HG03469 (cell line): ENCODE data around the gene PRKCB.
"Not testable (repeated sequence)": the region's sequence is repeated elsewhere in the genome, so short reads cannot be mapped to it uniquely, and the experiment has no call there.

ENCODE experiments used
- ATAC-seq: cut with Tn5 transposase; IDR thresholded peaks from one replicate; pipeline ENCODE4 v1.9.1; 2021; ENCODE audit warnings: mild to moderate bottlenecking, moderate library complexity, moderate number of reproducible peaks; ENCODE audit not compliant: unreplicated experiment

Gene PRKCB

DNA sequence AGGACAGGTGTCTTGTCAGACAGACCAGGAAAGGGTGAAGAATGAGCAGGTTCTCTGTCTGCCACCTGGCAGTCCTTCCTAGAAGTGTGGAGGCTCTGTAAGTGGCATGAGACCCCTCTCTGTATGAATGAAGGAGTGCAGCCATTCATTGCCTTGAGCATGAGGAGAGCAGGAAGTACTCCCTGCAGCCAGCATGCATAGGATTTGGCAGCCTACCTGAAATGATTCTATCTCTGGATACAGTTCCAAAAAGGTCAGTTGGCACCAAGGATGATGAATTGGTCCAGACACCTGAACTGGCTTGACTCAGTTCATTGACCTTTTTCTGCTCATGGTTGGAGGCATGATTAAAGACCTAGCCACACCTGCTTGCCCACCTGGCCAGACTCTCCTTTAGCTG is 163.0 kb downstream of the PRKCB start:
- ATAC-seq, result no peak

DNA sequence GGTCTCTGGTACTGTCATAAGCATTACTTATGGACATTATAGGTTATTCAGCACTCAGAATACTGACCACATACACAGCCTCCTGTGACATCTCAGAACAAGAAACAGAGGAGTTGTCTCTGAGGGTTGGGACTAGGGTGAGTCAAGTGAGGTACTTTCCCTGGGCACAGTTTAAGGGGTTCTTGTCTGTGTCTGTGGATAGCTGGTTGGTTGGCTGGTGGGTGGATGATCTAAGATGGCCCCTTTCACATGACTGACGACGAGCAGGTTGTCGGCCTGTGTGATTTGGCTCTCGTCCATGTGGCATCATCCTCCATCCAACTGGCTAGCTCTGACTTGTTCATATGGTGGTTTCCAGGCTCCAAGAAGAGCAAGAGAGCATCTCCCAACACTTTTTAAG is 163.9 kb downstream of the PRKCB start:
- no peak for ATAC-seq

DNA sequence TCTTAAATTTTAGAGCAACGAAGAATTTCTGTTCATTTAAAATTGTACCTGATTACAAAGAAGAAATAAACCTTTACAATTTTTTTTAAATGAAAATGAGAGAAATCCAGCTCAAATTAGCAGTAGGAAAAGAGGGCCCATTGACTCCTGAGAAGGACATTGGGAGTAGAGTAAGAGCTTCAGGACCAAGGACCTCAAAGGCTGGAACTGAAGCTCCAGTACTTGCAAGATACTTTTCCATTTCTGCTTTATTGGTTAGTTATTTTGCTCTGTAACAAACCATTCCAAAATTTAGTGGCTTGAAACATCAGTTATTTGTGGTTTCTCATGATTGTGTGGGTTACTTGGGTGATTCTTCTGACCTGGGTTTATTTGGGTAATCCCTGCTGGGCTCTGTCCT is 165.9 kb downstream of the PRKCB start:
- ATAC-seq, result no peak

DNA sequence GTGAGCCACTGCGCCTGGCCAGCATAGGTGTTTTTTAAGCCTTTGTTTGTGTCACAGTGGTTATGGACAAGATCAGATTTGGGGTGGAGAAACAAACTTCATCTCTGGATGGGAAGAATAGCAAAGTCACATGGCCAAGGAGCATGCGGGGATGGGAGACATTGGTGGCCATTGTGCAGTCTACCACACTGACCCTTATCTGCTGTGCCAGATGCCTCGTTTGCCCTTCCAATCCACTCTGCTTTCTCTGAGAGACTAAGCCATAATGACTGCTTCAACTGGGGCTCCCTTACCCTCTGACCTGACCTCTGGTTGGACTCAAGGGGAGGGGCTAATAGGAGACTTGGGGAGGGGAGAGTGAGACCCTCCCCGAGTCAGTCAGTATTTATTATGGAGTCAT is 166.8 kb downstream of the PRKCB start:
- no peak for ATAC-seq

DNA sequence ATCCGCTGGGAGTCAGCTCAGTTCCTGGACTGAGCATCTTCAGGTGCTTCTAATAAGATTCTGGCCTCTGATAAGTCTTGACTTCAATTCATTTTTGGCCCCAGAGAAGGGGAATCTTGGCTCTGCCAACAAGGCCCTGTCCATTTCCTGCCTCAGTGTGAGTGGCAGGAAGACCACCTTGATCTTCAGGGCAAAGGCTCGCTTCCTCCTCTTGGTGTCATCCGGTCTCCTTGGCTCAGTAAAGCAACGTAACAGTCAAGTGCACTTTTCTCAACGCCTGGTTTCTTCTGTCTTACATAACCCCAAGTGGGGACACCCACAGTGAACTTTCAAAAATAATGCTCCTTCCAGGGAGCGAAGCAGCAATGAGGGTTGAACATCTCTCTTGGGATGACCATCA is 169.8 kb downstream of the PRKCB start:
- no peak for ATAC-seq

DNA sequence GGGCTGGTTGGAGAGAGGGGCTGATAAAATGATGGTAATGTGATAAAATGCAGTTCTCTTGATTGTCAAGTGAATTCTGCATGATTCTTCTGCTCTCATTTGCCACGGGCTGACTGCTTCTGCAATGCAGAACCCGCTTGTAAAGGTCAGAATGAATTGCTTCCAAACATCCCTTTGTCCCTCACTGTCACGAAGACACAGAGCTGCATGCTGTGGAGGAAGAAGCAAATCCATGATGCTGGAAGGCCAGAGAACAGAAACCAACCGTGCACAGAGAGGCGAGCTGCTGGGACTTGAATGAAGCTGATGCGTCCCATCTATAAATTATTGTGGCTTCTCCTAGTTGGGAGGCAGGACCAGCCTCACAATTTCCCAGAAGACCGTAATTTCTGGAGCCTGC is 171.6 kb downstream of the PRKCB start:
- ATAC-seq, result no peak

DNA sequence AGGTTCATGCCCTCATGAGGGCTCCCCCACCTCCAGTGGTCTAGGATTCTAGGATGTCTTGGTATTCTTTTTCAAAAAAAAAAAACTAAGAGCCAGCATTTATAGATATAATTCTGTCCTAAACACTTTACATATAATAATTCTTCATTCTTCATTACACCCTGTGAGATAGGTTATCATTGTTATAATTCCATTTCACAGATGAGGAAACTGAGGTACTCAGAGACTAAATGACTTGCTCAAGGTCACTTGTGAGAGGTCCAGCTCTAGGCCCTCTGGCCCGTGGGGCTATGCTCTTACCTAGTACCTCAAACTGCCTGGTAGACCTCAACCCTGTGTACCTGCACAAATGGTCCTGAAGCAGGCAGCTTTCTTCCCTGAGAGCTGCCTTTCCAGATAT is 172.2 kb downstream of the PRKCB start:
- ATAC-seq, result no peak

DNA sequence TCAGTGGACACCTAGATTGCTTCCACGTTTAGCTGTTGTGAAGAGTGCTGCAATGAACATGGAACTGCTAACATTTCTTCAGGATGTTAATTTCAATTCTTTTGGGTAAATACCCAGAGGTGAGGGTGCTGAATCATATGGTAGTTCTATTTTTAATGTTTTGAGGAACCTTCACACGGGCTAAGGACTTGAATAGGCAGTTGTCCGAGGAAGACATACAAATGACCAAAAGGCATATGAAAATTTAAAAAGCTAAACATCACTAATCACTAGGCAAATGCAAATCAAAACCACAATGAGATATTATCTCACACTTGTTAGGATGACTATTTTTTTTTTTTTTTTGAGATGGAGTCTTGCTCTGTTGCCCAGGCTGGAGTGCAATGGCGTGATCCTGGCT is 173.3 kb downstream of the PRKCB start:
- ATAC-seq, result no peak

DNA sequence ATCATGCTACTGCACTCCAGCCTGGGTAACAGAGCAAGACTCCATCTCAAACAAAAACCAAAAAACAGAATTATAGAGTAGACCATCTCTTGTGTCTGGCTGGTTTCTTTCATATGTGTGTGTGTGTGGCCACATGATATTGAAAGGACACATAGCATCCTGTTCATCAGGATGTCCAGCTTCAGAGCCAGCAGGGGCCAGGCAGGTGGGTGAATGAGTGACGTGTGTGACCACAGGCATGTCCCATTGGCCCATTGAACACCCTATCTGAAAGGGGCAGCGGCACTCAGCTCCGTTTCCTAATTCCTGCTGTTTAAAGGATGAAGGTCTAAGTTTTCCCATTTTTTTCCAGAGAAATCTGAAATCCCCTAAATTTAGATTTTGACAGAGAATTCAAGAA is 174.2 kb downstream of the PRKCB start:
- no peak for ATAC-seq

DNA sequence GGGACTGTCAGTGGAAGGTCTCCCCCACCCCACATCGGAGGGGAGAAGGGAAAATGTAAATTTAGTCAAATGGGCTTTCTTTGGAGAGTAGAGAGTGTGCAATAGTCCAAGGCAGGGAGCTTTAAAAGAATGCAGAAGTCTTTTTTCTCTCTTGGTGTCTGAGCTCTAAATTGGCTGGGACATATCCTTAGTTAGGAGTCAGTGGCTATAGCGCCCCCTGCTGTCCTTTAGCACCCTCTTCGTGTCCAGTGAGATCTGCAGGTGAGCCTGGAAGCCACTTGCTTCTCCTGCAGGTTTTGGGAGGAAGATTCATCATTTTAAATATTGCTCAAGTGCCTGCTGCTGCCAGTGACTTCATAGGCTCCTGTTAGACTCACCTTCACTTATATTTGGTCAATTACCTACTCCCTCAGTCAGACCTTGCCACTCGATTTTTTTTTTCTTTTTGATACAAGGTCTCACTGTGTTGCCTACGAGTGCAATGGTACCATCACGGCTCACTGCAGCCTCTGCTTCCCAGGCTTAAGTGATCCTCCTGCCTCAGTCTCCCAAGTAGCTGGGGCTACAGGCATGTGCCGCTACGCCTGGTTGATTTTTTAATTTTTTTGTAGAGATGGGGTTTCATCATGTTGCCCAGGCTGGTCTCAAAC is 174.8 kb downstream of the PRKCB start:
- ATAC-seq, result no peak

DNA sequence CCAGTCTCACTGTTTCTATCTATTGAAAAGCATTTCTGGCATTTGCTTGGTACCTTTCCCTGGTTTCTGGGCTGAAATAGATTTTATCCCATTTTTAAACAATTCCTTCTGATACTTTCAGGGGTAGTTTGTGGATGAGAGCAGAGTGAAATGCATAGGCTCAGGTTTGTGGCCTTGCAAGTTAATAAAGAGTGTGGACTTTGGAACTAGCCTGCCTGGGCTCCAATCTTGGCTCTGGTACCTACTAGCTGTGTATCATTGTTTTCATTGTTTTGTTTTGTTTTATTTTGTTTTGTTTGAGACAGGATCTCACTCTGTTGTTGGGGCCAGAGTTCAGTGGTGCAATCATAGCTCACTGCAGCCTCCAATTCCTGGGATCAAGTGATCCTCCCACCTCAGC is 175.5 kb downstream of the PRKCB start:
- no peak for ATAC-seq

DNA sequence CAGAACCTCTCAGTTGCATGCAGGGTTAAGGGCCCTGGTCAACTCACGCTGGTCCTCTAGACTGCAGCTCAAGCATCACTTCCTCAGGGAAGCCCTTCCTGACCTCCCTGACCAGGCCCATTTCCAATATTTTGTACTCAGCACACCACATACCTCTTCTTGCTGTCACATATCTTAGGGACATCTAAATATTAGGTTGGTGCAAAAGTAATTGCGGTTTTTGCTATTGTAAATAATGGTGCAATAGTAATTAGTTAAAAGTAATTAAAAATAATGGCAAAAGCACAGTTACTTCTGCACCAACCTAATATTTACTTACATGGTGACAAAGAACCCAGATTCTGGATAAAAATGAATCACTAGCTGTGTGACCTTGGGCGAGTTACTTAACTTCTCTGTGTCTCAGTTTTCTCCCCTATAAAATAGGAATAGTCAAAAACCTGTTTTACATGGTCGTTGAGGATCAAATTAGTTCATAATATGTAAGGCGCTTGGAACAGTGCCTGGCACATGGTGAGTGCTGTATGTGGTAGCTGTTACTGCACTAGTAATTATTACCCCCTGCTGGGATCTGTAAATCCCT is 177.4 kb downstream of the PRKCB start:
- ATAC-seq, result no peak

DNA sequence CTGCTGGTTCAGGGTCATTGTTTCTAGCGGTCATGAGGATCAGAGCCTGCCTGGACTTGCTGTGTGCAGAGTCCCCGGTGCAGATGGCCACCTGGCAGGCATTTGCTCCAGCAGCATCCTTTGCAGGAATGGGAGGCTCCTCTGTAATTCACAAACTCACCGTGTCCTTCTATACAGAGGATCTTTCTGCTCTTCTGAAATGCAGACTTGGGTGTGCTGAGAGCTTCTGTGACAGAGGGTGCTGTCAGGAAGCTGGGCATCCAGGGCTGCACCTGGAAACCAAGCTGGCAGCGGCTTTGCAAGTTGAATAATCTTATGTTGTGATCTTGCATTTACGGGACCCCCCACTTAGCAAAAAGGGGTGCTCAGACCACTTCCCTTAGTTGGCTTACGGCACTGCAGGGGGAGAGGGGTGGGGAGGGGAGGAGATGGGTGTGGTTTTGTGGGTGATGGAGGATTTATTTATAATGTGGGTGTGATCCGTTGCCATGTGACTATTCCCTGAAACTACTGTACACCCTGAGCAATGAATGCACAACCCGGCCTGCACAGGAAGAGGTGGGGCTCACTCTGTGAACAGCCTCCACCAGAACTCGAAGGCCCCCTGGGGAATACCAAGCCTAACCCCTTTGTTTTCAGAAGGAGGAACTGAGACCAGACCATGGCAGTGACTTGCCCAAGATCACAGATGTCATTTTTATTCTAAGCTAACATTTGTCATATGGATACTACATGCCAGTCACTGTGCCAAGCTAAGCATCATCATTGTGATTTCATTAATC is 178.3 kb downstream of the PRKCB start:
- peak; percentile 84 for ATAC-seq

DNA sequence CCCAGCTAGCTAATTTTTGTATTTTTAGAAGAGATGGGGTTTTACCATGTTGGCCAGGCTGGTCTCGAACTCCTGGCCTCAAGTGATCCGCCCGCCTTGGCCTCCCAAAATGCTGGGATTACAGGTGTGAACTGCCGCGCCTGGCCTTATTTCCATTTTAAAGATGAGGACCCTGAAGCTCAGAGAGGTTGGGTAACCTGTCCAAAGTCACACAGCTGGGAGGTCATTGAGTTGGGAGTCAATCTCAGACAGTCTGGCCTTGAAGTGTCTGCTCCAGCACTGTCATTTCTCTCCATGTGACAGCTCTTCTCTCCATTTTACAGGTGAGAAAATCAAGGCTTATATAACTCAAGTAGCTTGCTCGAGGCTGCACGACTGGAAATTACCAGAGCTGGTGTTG is 179.2 kb downstream of the PRKCB start:
- not testable (repeated sequence) for ATAC-seq

DNA sequence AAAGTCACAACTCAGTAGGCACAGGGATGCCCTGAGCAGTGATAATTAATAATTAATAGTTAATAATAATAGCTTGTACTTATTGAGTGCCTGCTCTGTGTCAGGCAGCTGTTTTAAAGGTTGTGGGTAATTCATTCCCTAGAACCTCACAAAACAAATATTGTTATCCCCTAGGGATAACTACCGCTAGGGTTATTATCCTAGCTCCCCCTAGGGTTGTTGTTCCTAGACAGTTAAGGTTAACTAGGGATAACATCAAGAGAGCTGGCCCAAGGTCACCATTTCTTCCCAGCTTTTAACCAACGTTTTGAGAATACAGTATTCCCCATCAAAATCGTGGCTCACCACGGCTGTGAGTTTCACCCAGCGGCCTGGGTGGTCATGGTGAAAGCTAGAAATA is 180.1 kb downstream of the PRKCB start:
- ATAC-seq, result no peak

DNA sequence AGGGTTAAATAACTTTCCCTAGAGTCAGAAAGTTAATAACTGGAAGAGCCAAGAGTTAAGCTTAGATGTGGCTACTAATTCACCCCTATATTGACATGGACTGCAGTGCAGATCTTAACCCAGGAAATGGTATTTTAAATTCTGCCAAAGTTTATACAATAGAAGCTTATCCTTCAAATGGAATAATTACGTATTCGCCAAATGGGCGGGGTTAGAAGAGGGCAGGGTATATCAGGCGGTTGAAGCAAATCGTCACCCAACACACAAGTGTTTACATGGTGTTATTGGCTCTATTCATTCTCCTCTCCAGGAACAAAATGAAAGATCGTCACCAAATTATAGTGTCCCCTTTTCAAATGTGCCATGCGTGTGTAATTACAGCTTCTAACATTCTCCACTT is 182.7 kb downstream of the PRKCB start:
- ATAC-seq, result no peak

DNA sequence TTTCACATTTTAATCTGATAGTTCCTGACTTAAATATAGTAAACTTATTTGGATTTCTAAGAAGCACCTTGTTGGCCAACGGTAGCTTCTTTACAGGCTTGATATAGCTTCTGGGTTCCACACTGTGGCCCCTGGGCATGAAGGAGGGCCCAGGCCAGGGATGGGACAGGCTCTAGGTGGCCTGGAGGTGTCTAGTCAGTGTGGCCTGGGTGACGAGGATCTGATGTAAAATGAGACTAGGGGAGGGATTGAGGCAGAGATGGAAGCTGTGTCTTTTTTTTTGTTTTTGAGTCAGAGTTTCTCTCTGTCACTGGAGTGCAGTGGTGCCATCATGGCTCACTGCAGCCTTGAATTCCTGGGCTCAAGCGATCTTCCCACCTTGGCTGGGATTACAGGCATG is 187.0 kb downstream of the PRKCB start:
- no peak for ATAC-seq

DNA sequence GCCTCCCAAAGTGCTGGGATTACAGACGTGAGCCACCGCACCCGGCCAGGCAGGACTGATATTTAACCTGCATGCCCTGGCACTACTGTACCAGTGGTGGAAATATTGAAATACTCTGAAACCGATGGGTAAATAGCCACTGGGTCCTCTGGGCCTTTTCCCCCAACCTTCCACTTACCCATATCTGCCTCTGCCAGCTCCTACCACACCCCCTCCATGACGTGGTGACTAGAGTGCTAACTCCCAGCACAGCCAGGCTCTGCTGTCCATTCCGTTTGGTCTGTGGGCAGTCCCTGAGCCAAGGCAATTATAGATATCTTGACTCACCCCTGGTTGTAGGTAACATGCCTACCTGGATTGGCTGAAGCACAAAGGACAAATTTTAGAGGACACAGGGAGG is 187.8 kb downstream of the PRKCB start:
- no peak for ATAC-seq

DNA sequence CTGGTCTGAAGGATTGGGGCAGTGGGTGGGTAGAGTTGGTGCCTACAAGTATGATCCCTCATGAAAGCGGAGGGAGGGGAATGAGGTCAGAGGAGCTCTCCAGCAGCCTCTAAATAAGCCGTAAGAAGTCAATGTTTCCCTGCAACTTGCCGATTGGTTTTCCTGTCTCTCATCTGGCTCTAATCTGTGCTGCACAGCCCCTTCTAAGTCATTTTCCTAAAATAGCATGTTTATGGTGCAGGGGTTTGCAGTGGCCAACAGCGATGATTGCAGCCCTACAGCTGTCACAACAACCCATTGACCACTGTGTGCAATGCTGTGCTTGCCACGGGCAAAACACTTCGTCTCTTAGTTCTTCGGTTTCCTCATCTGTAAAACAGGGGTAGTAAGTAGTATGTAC is 189.2 kb downstream of the PRKCB start:
- ATAC-seq, result no peak

DNA sequence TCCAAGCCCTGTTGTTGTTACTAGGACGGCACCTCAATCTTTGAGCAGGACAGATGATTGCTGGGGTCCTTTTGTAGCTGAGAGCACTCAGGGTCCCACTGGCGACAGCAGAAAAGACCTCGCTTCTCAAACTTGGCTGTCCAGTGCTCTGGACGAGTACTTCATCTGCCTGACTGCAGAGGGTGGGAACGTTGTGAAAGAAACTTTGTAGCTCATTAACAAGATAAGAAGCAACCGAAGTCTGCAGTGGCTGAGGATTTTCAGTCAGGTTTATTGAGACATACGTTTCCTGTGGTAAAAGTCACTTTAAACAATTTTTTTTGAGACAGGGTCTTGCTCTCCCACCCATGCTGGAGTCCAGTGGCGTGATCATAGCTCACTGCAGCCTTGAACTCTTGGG is 191.7 kb downstream of the PRKCB start:
- no peak for ATAC-seq

DNA sequence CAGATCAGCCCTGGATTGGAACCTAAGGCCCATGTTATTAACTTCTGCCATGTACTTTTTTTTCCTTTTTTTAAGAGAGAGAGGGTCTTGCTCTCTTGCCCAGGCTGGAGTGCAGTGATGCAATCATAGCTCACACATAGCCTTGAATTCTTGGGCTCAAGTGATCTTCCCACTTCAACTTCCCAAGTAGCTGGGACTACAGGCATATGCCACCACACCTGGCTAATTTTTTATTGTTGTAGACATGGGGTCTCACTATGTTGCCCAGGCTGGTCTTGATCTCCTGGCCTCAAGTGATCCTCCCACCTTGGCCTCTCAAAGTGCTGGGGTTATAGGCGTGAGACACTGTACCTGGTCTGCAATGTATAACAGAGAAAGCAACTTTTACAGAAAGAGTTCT is 194.1 kb downstream of the PRKCB start:
- not testable (repeated sequence) for ATAC-seq

DNA sequence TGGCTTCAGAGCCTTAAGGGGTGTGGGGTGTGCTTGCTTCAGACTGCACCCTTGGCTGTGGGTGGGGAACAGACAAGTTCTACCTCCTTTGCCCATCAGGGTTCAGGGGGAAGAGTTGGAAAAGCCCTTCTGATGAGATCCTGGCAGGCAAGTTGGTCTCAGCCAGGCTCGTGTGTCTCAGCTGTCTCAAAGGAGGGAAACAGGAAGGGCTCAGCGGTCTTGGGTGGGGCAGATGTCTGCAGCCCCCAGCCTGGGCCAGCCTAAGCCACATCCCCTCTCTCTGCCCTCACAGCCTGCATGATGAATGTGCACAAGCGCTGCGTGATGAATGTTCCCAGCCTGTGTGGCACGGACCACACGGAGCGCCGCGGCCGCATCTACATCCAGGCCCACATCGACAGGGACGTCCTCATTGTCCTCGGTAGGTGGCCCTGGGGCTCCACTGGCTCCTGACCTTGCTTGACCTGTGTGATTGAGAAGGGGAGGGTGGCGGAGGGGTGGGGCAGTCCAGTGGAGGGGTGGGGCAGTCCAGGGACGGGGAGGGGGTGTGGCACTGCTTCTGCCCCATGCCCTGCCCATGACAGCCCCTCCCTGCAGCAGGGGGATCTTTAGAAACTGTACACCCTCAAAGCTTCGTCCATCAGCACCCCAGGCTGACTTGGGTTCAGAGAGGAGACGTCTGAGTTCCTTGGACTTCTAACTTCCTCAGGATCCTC is 199.5 kb downstream of the PRKCB start:
- no peak for ATAC-seq
